ENCODE data around the gene HHEX.
"Not testable (repeated sequence)": the region's sequence is repeated elsewhere in the genome, so short reads cannot be mapped to it uniquely, and the experiment has no call there.

Gene HHEX
- 0.52 to 3.7 (median 1.7) reads per million in 3 donors for total RNA-seq

DNA sequence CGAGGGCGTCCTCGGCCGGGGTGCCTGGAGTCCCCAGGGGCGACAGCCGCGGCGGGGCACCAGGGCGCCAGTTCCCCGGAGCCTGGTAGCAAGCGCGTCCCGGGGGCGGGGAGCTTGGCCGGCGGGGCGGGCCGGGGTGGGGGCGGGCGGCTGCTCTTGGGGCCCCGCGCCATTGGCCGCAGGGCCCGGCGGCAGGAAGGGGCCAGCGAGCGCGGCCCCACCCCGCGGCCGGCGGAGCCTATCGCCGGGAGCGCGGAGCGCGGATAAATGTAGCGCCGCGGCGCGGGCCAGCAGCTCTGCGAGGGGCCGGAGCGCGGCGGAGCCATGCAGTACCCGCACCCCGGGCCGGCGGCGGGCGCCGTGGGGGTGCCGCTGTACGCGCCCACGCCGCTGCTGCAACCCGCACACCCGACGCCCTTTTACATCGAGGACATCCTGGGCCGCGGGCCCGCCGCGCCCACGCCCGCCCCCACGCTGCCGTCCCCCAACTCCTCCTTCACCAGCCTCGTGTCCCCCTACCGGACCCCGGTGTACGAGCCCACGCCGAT, at the start of gene HHEX:
Gene HHEX (plus strand): TSS at position 293 of the 548 bp plus-strand sequence. CDS start 32 bp downstream, at position 325.
- Histone ChIP-seq H3K27me3 (replicated peaks; ENCODE audit: control insufficient read depth, insufficient read depth, low read length, poor library complexity, severe bottlenecking) (peaks cover 28% of the 10 kb centered on the region), H3K36me3 (ENCODE audit: control insufficient read depth, insufficient read depth, low read length) (no peaks in the 10 kb centered on the region), H3K4me1 (ENCODE audit: control insufficient read depth, insufficient read depth, low read length, poor library complexity, severe bottlenecking) (peaks cover 24% of the 10 kb centered on the region), H3K27ac (ENCODE audit: insufficient read depth, low read length, poor library complexity, severe bottlenecking) (no peak within 1 kb of the TSS), H3K4me3 (ENCODE audit: insufficient read depth, low read depth, low read length, poor library complexity, severe bottlenecking) (peak within 1 kb of the TSS; percentile 68), H3K9me3 (ENCODE audit: control insufficient read depth, low read length) (no peaks in the 10 kb centered on the region)
- peak in 1 of 3 donors; percentile 18 for DNase-seq

DNA sequence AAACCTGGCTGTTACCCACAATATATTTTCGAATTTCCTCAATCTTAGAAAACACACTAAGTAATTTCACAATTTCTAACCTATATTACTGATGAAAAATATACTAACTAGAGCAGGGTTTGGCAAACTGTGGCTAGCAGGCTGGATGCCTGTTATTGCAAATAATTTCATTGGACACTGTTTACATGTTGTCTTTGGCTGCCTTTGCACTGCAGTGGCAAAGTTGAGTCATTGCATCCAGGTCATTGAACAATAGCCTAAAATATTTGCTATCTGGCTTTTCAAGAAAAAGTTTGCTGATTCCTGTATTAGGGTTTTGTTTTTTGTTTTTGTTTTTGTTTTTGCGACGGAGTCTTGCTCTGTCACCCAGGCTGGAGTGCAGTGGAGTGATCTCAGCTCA, 49.6 kb upstream of the HHEX start:
- no peaks in the 10 kb centered on the region for H3K36me3 ChIP-seq (ENCODE audit: control insufficient read depth, insufficient read depth, low read length)
- no peaks in the 10 kb centered on the region for H3K4me1 ChIP-seq (ENCODE audit: control insufficient read depth, insufficient read depth, low read length, poor library complexity, severe bottlenecking)
- H3K4me3 ChIP-seq (ENCODE audit: insufficient read depth, low read depth, low read length, poor library complexity, severe bottlenecking), result no peak overlapping the region
- H3K9me3 ChIP-seq (ENCODE audit: control insufficient read depth, low read length), result no peaks in the 10 kb centered on the region
- no peak overlapping the region for H3K27ac ChIP-seq (ENCODE audit: insufficient read depth, low read length, poor library complexity, severe bottlenecking)
- DNase-seq, result no peak
- H3K27me3 ChIP-seq (replicated peaks; ENCODE audit: control insufficient read depth, insufficient read depth, low read length, poor library complexity, severe bottlenecking), result no peaks in the 10 kb centered on the region

DNA sequence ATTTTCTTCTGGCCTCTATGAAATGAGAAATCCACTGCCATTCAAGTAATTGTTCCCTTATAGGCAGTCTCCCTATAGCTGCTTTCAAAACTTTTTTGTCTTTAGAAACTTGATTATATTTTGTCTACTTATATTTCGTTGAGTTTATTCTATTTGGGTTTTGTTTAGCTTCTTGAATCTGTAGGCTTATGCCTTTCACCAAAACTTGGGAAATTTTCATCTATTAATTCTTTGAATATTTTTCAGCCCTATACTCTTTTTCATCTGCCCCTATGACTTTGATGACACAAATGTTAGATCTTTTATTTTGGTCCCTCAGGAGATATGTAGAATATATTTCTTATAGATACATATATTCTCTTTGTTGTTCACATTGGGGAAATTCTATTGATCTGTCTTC, 48.3 kb upstream of the HHEX start:
- no peak for DNase-seq
- H3K4me3 ChIP-seq (ENCODE audit: insufficient read depth, low read depth, low read length, poor library complexity, severe bottlenecking), result no peak overlapping the region
- no peaks in the 10 kb centered on the region for H3K36me3 ChIP-seq (ENCODE audit: control insufficient read depth, insufficient read depth, low read length)
- no peaks in the 10 kb centered on the region for H3K27me3 ChIP-seq (replicated peaks; ENCODE audit: control insufficient read depth, insufficient read depth, low read length, poor library complexity, severe bottlenecking)
- H3K4me1 ChIP-seq (ENCODE audit: control insufficient read depth, insufficient read depth, low read length, poor library complexity, severe bottlenecking), result no peaks in the 10 kb centered on the region
- H3K9me3 ChIP-seq (ENCODE audit: control insufficient read depth, low read length), result no peaks in the 10 kb centered on the region
- no peak overlapping the region for H3K27ac ChIP-seq (ENCODE audit: insufficient read depth, low read length, poor library complexity, severe bottlenecking)

DNA sequence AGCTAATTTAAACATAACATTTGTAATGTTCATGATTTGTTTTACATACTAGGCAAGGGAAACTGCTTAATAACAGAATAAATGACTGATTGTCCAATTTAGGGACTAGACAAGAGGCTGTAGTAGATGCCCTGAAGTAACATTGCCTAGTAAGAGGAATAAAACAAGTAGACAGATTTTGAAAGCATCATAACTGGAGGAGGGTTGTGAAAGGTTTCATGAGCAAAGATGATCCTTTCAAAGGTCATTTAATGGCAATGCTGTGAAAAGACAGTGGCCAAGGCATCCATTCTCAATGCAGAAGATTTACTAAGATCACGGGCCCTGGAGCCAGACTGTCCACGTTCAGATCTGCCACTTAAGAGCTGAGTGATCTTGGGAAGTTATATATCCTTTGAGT, 44.8 kb upstream of the HHEX start:
- no peaks in the 10 kb centered on the region for H3K36me3 ChIP-seq (ENCODE audit: control insufficient read depth, insufficient read depth, low read length)
- no peak overlapping the region for H3K4me3 ChIP-seq (ENCODE audit: insufficient read depth, low read depth, low read length, poor library complexity, severe bottlenecking)
- DNase-seq, result no peak
- H3K27me3 ChIP-seq (replicated peaks; ENCODE audit: control insufficient read depth, insufficient read depth, low read length, poor library complexity, severe bottlenecking), result no peaks in the 10 kb centered on the region
- no peaks in the 10 kb centered on the region for H3K9me3 ChIP-seq (ENCODE audit: control insufficient read depth, low read length)
- no peaks in the 10 kb centered on the region for H3K4me1 ChIP-seq (ENCODE audit: control insufficient read depth, insufficient read depth, low read length, poor library complexity, severe bottlenecking)
- H3K27ac ChIP-seq (ENCODE audit: insufficient read depth, low read length, poor library complexity, severe bottlenecking), result no peak overlapping the region

DNA sequence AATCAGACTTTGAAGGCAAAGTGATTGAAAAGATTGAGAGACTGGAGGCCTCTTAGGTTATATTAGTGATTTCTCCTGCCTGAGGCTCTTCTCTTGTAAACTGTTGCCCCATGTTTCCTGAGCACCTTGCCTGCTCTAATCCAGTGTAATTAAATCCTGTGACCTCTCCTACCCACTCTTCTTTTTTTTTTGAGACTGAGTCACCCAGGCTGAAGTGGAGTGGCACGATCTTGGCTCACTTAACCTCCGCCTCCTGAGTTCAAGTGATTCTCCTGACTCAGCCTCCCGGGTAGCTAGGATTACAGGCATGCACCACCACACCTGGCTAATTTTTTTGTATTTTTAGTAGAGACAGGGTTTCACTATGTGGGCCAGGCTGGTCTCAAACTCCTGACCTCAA, 38.9 kb upstream of the HHEX start:
- not testable (repeated sequence) for H3K4me3 ChIP-seq (ENCODE audit: insufficient read depth, low read depth, low read length, poor library complexity, severe bottlenecking); H3K9me3 ChIP-seq (ENCODE audit: control insufficient read depth, low read length); H3K27ac ChIP-seq (ENCODE audit: insufficient read depth, low read length, poor library complexity, severe bottlenecking); H3K36me3 ChIP-seq (ENCODE audit: control insufficient read depth, insufficient read depth, low read length); H3K4me1 ChIP-seq (ENCODE audit: control insufficient read depth, insufficient read depth, low read length, poor library complexity, severe bottlenecking); H3K27me3 ChIP-seq (replicated peaks; ENCODE audit: control insufficient read depth, insufficient read depth, low read length, poor library complexity, severe bottlenecking); DNase-seq

DNA sequence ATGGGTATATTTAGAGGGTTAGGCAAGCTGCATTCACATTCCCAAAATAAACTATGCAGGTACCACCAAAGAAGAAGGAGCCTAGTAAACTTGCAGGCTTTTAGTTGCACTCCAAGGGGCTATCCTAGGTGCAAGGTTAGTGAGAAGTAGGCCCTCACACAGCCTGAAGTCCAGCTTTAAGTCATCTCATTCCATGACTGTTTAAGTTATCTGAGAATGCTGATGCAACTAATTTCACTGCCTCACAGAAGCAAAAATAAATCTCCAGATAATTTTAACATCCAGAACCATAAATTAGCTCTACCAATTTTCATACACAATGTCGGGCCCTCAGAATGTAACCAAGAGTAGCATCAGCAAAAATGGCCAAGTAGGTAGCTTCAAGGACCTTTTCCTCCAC, 34.3 kb upstream of the HHEX start:
- no peak overlapping the region for H3K4me3 ChIP-seq (ENCODE audit: insufficient read depth, low read depth, low read length, poor library complexity, severe bottlenecking)
- no peak for DNase-seq
- no peaks in the 10 kb centered on the region for H3K27me3 ChIP-seq (replicated peaks; ENCODE audit: control insufficient read depth, insufficient read depth, low read length, poor library complexity, severe bottlenecking)
- H3K9me3 ChIP-seq (ENCODE audit: control insufficient read depth, low read length), result no peaks in the 10 kb centered on the region
- H3K36me3 ChIP-seq (ENCODE audit: control insufficient read depth, insufficient read depth, low read length), result no peaks in the 10 kb centered on the region
- no peak overlapping the region for H3K27ac ChIP-seq (ENCODE audit: insufficient read depth, low read length, poor library complexity, severe bottlenecking)
- no peaks in the 10 kb centered on the region for H3K4me1 ChIP-seq (ENCODE audit: control insufficient read depth, insufficient read depth, low read length, poor library complexity, severe bottlenecking)

DNA sequence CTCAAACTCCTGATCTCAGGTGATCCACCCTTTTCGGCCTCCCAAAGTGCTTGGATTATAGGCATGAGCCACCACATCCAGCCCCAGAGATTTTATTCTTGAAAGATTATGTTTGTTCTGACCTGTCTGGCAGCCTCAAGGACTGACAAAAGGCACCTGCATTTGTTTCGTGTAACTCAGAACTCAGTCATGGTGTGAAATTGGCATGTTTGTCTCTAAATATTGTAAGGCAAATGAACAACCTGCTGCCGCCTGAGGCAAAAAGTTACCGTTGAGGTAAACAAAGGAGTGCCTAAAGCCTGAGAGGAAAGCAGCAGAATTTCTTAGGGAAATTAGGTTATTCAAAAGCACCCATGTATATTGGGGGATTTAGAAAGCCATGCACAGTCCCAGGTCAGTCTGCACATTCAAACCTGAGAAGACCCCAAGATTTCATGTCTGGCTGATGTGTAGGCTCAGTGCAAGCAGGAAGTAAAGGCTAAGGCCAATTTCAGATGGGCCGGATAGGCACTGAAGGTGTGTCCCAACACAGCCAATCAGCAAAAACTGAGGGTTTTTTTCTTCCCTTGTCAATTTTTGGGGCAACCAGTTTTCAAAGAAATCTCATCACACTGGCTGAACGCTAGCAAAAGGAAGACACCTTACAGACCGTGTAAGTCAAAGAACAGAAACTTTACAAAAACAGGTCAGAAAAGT, 33.3 kb upstream of the HHEX start:
- Histone ChIP-seq H3K27me3 (replicated peaks; ENCODE audit: control insufficient read depth, insufficient read depth, low read length, poor library complexity, severe bottlenecking) (no peaks in the 10 kb centered on the region), H3K4me1 (ENCODE audit: control insufficient read depth, insufficient read depth, low read length, poor library complexity, severe bottlenecking) (no peaks in the 10 kb centered on the region), H3K36me3 (ENCODE audit: control insufficient read depth, insufficient read depth, low read length) (no peaks in the 10 kb centered on the region), H3K4me3 (ENCODE audit: insufficient read depth, low read depth, low read length, poor library complexity, severe bottlenecking) (no peak overlapping the region), H3K27ac (ENCODE audit: insufficient read depth, low read length, poor library complexity, severe bottlenecking) (no peak overlapping the region), H3K9me3 (ENCODE audit: control insufficient read depth, low read length) (no peaks in the 10 kb centered on the region)
- DNase-seq, result no peak

DNA sequence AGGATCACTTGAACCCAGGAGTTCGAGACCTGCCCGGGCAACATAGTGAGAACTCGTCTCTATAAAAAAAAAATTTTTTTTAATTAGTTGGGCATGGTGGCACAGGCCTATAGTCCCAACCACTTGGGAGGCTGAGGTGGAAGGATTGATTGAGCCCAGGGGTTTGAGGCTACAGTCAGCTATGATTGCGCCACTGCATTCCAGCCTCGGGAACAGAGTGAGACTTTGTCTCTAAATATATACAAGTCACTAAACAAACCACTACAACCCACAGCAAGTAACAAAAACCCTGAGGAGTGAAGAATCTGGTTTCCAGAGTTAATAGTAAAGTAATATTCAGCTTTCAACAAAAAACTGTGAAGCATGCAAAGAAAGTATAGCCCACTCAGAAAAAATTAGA, 32.7 kb upstream of the HHEX start:
- no peak for DNase-seq
- Histone ChIP-seq H3K4me3 (ENCODE audit: insufficient read depth, low read depth, low read length, poor library complexity, severe bottlenecking) (no peak overlapping the region), H3K27ac (ENCODE audit: insufficient read depth, low read length, poor library complexity, severe bottlenecking) (no peak overlapping the region), H3K27me3 (replicated peaks; ENCODE audit: control insufficient read depth, insufficient read depth, low read length, poor library complexity, severe bottlenecking) (no peaks in the 10 kb centered on the region), H3K9me3 (ENCODE audit: control insufficient read depth, low read length) (no peaks in the 10 kb centered on the region), H3K36me3 (ENCODE audit: control insufficient read depth, insufficient read depth, low read length) (no peaks in the 10 kb centered on the region), H3K4me1 (ENCODE audit: control insufficient read depth, insufficient read depth, low read length, poor library complexity, severe bottlenecking) (no peaks in the 10 kb centered on the region)

DNA sequence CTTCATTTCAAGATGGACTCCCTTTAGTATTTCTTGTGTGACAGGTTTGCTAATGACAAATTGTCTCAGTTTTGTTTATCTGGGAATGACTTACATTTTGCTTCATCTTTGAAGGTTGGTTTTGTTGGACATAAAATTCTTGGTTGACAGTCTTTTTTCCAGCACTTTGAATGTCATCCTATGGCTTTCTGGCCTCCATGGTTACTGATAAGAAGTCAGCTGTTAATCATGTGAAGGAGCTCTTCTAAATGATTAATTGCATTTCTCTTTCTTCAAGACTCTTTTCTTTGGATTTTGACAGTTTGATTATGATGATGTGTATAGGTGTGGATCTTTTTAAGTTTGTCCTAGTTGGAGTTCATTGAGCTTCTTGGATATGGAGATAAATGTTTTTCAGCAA, 26.9 kb upstream of the HHEX start:
- Histone ChIP-seq H3K27ac (ENCODE audit: insufficient read depth, low read length, poor library complexity, severe bottlenecking) (no peak overlapping the region), H3K27me3 (replicated peaks; ENCODE audit: control insufficient read depth, insufficient read depth, low read length, poor library complexity, severe bottlenecking) (no peaks in the 10 kb centered on the region), H3K36me3 (ENCODE audit: control insufficient read depth, insufficient read depth, low read length) (no peaks in the 10 kb centered on the region), H3K4me3 (ENCODE audit: insufficient read depth, low read depth, low read length, poor library complexity, severe bottlenecking) (no peak overlapping the region), H3K9me3 (ENCODE audit: control insufficient read depth, low read length) (no peaks in the 10 kb centered on the region), H3K4me1 (ENCODE audit: control insufficient read depth, insufficient read depth, low read length, poor library complexity, severe bottlenecking) (no peaks in the 10 kb centered on the region)
- no peak for DNase-seq

DNA sequence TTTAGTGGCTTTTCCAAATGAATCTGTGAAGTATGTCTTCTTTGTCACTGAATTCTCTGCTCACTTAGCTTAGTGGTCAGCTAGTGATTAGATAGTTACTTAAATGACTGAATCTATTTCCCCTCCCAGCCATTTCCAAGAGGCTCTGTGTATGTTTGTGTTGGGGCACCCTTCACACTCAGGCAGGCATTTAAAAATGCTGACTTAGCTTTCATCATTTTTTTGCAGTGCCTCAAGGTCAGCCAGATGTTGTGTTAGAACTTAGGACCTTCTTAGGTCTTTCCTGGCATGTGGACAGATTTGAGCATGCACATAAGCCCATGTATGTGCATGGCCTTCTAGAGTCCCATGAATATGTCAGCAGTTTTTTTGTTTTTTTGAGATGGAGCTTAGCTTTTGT, 25.4 kb upstream of the HHEX start:
- no peaks in the 10 kb centered on the region for H3K27me3 ChIP-seq (replicated peaks; ENCODE audit: control insufficient read depth, insufficient read depth, low read length, poor library complexity, severe bottlenecking)
- no peaks in the 10 kb centered on the region for H3K36me3 ChIP-seq (ENCODE audit: control insufficient read depth, insufficient read depth, low read length)
- DNase-seq, result no peak
- H3K27ac ChIP-seq (ENCODE audit: insufficient read depth, low read length, poor library complexity, severe bottlenecking), result no peak overlapping the region
- H3K4me1 ChIP-seq (ENCODE audit: control insufficient read depth, insufficient read depth, low read length, poor library complexity, severe bottlenecking), result no peaks in the 10 kb centered on the region
- H3K4me3 ChIP-seq (ENCODE audit: insufficient read depth, low read depth, low read length, poor library complexity, severe bottlenecking), result no peak overlapping the region
- H3K9me3 ChIP-seq (ENCODE audit: control insufficient read depth, low read length), result no peaks in the 10 kb centered on the region

Data from effector memory CD4-positive, alpha-beta T cell (primary cell).